NCI-H2196 (cell line): ENCODE results near the gene TTC14.
"Not testable (repeated sequence)": the region's sequence is repeated elsewhere in the genome, so short reads cannot be mapped to it uniquely, and the experiment has no call there.

Source experiments
- DNase-seq: peaks from one replicate; lab custom pipeline; 2025; ENCODE audit not compliant: unreplicated experiment; lab: John Stamatoyannopoulos, UW

Gene TTC14

GRCh38 chr3:180601688-180602666 lies at the start of gene TTC14:
TSS of gene TTC14 (plus strand) at chr3:180602163. CDS start at chr3:180602262, 99 bp downstream.
- DNase-seq, result peak; percentile 93

- DNase-seq, result no peak
Measured at GRCh38 chr3:180563406-180563805, 38.6 kb upstream of the TTC14 start.

- DNase-seq, result no peak
Measured at GRCh38 chr3:180564676-180565075, 37.3 kb upstream of the TTC14 start.

- no peak for DNase-seq
Measured at GRCh38 chr3:180570238-180570637, 31.7 kb upstream of the TTC14 start.

GRCh38 chr3:180571831-180572598 lies 29.9 kb upstream of the TTC14 start:
- DNase-seq, result no peak

- no peak for DNase-seq
Measured at GRCh38 chr3:180575571-180575970, 26.4 kb upstream of the TTC14 start.

GRCh38 chr3:180580934-180581333 lies 21.0 kb upstream of the TTC14 start:
- DNase-seq, result no peak

- DNase-seq, result no peak
Measured at GRCh38 chr3:180590396-180590795, 11.6 kb upstream of the TTC14 start.

- DNase-seq, result not testable (repeated sequence)
Measured at GRCh38 chr3:180593631-180594030, 8.3 kb upstream of the TTC14 start.

- peak; percentile 58 for DNase-seq
Measured at GRCh38 chr3:180594631-180595558, 7.1 kb upstream of the TTC14 start.

- DNase-seq, result no peak
Measured at GRCh38 chr3:180595559-180595935, 6.4 kb upstream of the TTC14 start.

GRCh38 chr3:180600473-180600872 lies 1.5 kb upstream of the TTC14 start:
- no peak for DNase-seq

- DNase-seq, result no peak
Measured at GRCh38 chr3:180611006-180611405, 9.0 kb downstream of the TTC14 start.

- no peak for DNase-seq
Measured at GRCh38 chr3:180612364-180612763, 10.4 kb downstream of the TTC14 start.

GRCh38 chr3:180615954-180616353 lies 14.0 kb downstream of the TTC14 start:
- no peak for DNase-seq

GRCh38 chr3:180617049-180617448 lies 15.1 kb downstream of the TTC14 start:
- DNase-seq, result no peak

GRCh38 chr3:180618563-180618962 lies 16.6 kb downstream of the TTC14 start:
- not testable (repeated sequence) for DNase-seq

GRCh38 chr3:180619723-180620122 lies 17.8 kb downstream of the TTC14 start:
- no peak for DNase-seq

- DNase-seq, result no peak
Measured at GRCh38 chr3:180624714-180625113, 22.8 kb downstream of the TTC14 start.

- DNase-seq, result no peak
Measured at GRCh38 chr3:180626844-180627243, 24.9 kb downstream of the TTC14 start.

GRCh38 chr3:180630371-180630770 lies 28.4 kb downstream of the TTC14 start:
- no peak for DNase-seq
